Epithelial cell of proximal tubule (primary cell): ENCODE measurements around the gene SORCS3. TPM values are rescaled to one million over a fixed set of nuclear protein-coding genes. Genes with fewer than 3 reads are reported as not detected.

Experiments
- DNase-seq: peaks from one replicate; pipeline ENCODE4 v3.0.0-alpha.2; 2011; ENCODE audit warnings: low read depth
- H3K4me3 ChIP-seq: 2 replicates; pipeline ENCODE4 v1.5.1; 2011; ENCODE audit warnings: low read depth, mild to moderate bottlenecking, low read length
- CTCF ChIP-seq: conservative IDR thresholded peaks from 2 replicates; pipeline ENCODE4 v1.5.1; 2012; ENCODE audit warnings: low read depth, mild to moderate bottlenecking, low read length
- total RNA-seq: library from RNA; depleted of rRNA; stranded (reverse); fragments of >200 nt; gene quantifications from 2 replicates; pipeline ENCODE4 v1.2.3, GENCODE V29; 2015

Gene SORCS3
- total RNA-seq, 1 donor from 2014 or later = 0.06 TPM

GRCh38 chr10:104767745-104768144 lies 126.7 kb downstream of the SORCS3 start:
- TF ChIP-seq CTCF = peak; percentile 45
- H3K4me3 ChIP-seq = no peak overlapping the region
- no peak for DNase-seq

GRCh38 chr10:104773105-104773504 lies 132.0 kb downstream of the SORCS3 start:
- TF ChIP-seq CTCF = no peak
- DNase-seq = no peak
- no peak overlapping the region for H3K4me3 ChIP-seq

GRCh38 chr10:104774234-104774633 lies 133.1 kb downstream of the SORCS3 start:
- no peak for TF ChIP-seq CTCF
- DNase-seq = no peak
- H3K4me3 ChIP-seq = no peak overlapping the region

GRCh38 chr10:104777086-104777799 lies 136.2 kb downstream of the SORCS3 start:
- TF ChIP-seq CTCF = peak; percentile 60
- no peak overlapping the region for H3K4me3 ChIP-seq
- DNase-seq = no peak

GRCh38 chr10:104778371-104778770 lies 137.3 kb downstream of the SORCS3 start:
- DNase-seq = no peak
- no peak overlapping the region for H3K4me3 ChIP-seq
- TF ChIP-seq CTCF = no peak

- H3K4me3 ChIP-seq = no peak overlapping the region
- DNase-seq = no peak
- no peak for TF ChIP-seq CTCF
Measured at GRCh38 chr10:104779701-104780100, 138.6 kb downstream of the SORCS3 start.

GRCh38 chr10:104780165-104780564 lies 139.1 kb downstream of the SORCS3 start:
- DNase-seq = no peak
- H3K4me3 ChIP-seq = no peak overlapping the region
- TF ChIP-seq CTCF = no peak
